Thyroid gland (tissue), 4 donors: ENCODE data around the gene MIA3. TPM values are rescaled to one million over a fixed set of nuclear protein-coding genes. Genes with fewer than 3 reads are reported as not detected.

ENCODE experiments used
- DNase-seq, 2 donors: peaks; one replicate each; pipeline ENCODE4 v3.0.0-alpha.2; 2019
- H3K27ac ChIP-seq, 3 donors: fragments of 200-600 bp; sonication (generic); 1 replicate in 2 of 3; 2 replicates in 1 of 3; pipeline ENCODE4 v1.5.1; 2016 to 2019; ENCODE audit warnings: mild to moderate bottlenecking in 1 of 3, moderate library complexity in 1 of 3
- H3K27me3 ChIP-seq: fragments of 200-600 bp; sonication (generic); one replicate; pipeline ENCODE4 v1.5.1; 2019
- H3K36me3 ChIP-seq, 2 donors: fragments of 200-600 bp; sonication (generic); one replicate each; pipeline ENCODE4 v1.5.1; 2016 to 2019
- H3K4me1 ChIP-seq, 2 donors: fragments of 200-600 bp; sonication (generic); one replicate each; pipeline ENCODE4 v1.5.1; 2017 to 2019
- H3K4me3 ChIP-seq, 3 donors: fragments of 200-600 bp; sonication (generic); replicated peaks in 1 of 3; 1 replicate in 2 of 3; 2 replicates in 1 of 3; pipeline ENCODE4 v1.5.1; 2016; ENCODE audit warnings: mild to moderate bottlenecking in 1 of 3
- H3K9me3 ChIP-seq: fragments of 200-600 bp; sonication (generic); one replicate; pipeline ENCODE4 v1.5.1; 2017
- CTCF ChIP-seq, 6 experiments: fragments of 200-600 bp in 3 of 6; fragments of 450-650 bp in 3 of 6; sonication (generic) in 3 of 6; IDR thresholded peaks; one replicate each; pipeline ENCODE4 v1.5.1; 2016 to 2019; ENCODE audit warnings: antibody characterized with exemption in 6 of 6, mild to moderate bottlenecking in 2 of 6, inconsistent platforms in 1 of 6, moderate library complexity in 1 of 6
- POLR2A ChIP-seq, 2 donors: fragments of 450-650 bp; IDR thresholded peaks; one replicate each; pipeline ENCODE4 v1.6.1; 2017; ENCODE audit warnings: antibody characterized with exemption in 2 of 2, mild to moderate bottlenecking in 2 of 2, moderate library complexity in 1 of 2
- WGBS, 2 donors: methylation state at CpG; one replicate each; pipeline ENCODE4 v1.1.5; 2017; 5-methylcytosine and 5-hydroxymethylcytosine counted together
- intact Hi-C: fragments of 100-400 bp; cut with DNase I; formaldehyde crosslinking; loops from one replicate; pipeline ENCODE4 v1.15.1; 2023
- total RNA-seq, 4 donors: library from RNA; depleted of rRNA; stranded (reverse); fragments of >200 nt; gene quantifications; one replicate each; pipeline ENCODE4 v1.2.3, GENCODE V29; 2016

Gene MIA3
- total RNA-seq, 4 donors from 2014 or later, result 58.0 to 96.3 (median 70.0) TPM

GRCh38 chr1:222653178-222653827 lies 35.4 kb downstream of the MIA3 start:
- DNase-seq, result no peak
- Histone ChIP-seq H3K27me3 (no peaks in the 10 kb centered on the region), H3K27ac (no peak overlapping the region), H3K36me3 (peaks cover 69 to 73% of the 10 kb centered on the region in 2 donors), H3K4me3 (no peak overlapping the region), H3K4me1 (no peaks in the 10 kb centered on the region), H3K9me3 (no peaks in the 10 kb centered on the region)
- WGBS, 2 donors, result 84 to 96% methylated on average over 2 of the region's 2 CpGs
- intact Hi-C loops, result no loop called here
- TF ChIP-seq POLR2A (IDR thresholded peaks at IDR 0.05) (no peak), CTCF (IDR thresholded peaks at IDR 0.05) (no peak)

GRCh38 chr1:222654849-222655248 lies 37.0 kb downstream of the MIA3 start:
- Histone ChIP-seq H3K27ac (no peak overlapping the region), H3K4me3 (no peak overlapping the region), H3K27me3 (no peaks in the 10 kb centered on the region), H3K36me3 (peaks cover 75 to 81% of the 10 kb centered on the region in 2 donors), H3K9me3 (no peaks in the 10 kb centered on the region), H3K4me1 (no peaks in the 10 kb centered on the region)
- DNase-seq, result no peak
- no peak for TF ChIP-seq POLR2A (IDR thresholded peaks at IDR 0.05)
- TF ChIP-seq CTCF (IDR thresholded peaks at IDR 0.05), result no peak
- WGBS, 2 donors, result 66 to 79% methylated on average over 5 of the region's 5 CpGs
- intact Hi-C loops, result no loop called here

GRCh38 chr1:222656391-222657155 lies 38.7 kb downstream of the MIA3 start:
- Histone ChIP-seq H3K27ac (no peak overlapping the region), H3K4me1 (no peaks in the 10 kb centered on the region), H3K4me3 (no peak overlapping the region), H3K9me3 (no peaks in the 10 kb centered on the region), H3K36me3 (peaks cover 80% of the 10 kb centered on the region in 2 donors), H3K27me3 (no peaks in the 10 kb centered on the region)
- DNase-seq, result no peak
- TF ChIP-seq POLR2A (IDR thresholded peaks at IDR 0.05) (no peak), CTCF (IDR thresholded peaks at IDR 0.05) (no peak)
- intact Hi-C loops, result no loop called here
- WGBS, 2 donors, result 97 to 98% methylated on average over 2 of the region's 2 CpGs

GRCh38 chr1:222657899-222658298 lies 40.0 kb downstream of the MIA3 start:
- H3K36me3 ChIP-seq, result peaks cover 80% of the 10 kb centered on the region in 2 donors
- intact Hi-C loops, result no loop called here
- H3K27me3 ChIP-seq, result no peaks in the 10 kb centered on the region
- no peak overlapping the region for H3K27ac ChIP-seq
- no peak for TF ChIP-seq POLR2A (IDR thresholded peaks at IDR 0.05)
- TF ChIP-seq CTCF (IDR thresholded peaks at IDR 0.05), result no peak
- H3K9me3 ChIP-seq, result no peaks in the 10 kb centered on the region
- 94% methylated on average over 2 of the region's 2 CpGs for WGBS, 2 donors
- no peaks in the 10 kb centered on the region for H3K4me1 ChIP-seq
- no peak for DNase-seq
- no peak overlapping the region for H3K4me3 ChIP-seq

DNA sequence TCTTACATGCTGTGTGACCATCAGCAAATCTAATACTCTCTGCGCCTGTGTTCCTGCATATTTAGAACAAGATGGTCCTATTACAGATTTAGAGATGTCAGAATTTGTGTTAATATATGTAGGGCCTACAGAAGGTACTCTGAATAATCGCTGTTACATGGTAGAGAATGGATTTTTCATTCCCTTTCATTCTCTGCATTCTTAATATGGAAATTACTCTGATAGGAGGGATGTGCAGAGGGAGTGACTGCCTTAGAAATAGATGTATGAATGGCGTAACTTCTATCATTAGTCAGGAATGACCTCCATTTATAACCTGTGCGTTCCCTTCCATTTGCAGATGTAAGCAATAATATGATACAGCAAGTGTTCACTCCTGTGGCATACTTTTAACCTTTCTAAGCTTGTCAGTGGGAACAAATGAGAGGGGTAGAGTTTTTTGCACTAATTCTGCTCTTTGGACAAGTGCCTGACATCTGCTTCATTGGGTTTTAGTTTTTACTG lies 45.6 kb downstream of the MIA3 start:
- Histone ChIP-seq H3K9me3 (no peaks in the 10 kb centered on the region), H3K4me3 (no peak overlapping the region), H3K27me3 (no peaks in the 10 kb centered on the region), H3K36me3 (peaks cover 78 to 87% of the 10 kb centered on the region in 2 donors), H3K27ac (no peak overlapping the region), H3K4me1 (no peaks in the 10 kb centered on the region)
- intact Hi-C loops, result no loop called here
- no peak for DNase-seq
- TF ChIP-seq CTCF (IDR thresholded peaks at IDR 0.05) (no peak), POLR2A (IDR thresholded peaks at IDR 0.05) (no peak)
- 97 to 99% methylated on average over 4 of the region's 4 CpGs for WGBS, 2 donors
